Measurements from ENCODE around the gene ABCF1.

- TF ChIP-seq CTCF (IDR thresholded peaks at IDR 0.05; ENCODE audit: borderline replicate concordance, extremely low read depth, low read length, poor library complexity, severe bottlenecking), result no peak
- no peak for TF ChIP-seq EZH2 (IDR thresholded peaks at IDR 0.05; ENCODE audit: borderline replicate concordance, low read depth, low read length, severe bottlenecking)
Observed at GRCh38 chr6:30616811-30617564, 45.7 kb downstream of the ABCF1 start, which contains the start of gene PPP1R10.

Data from DND-41 (cell line).